GM23338 (cell line): ENCODE measurements around the gene STPG2. TPM values are rescaled to one million over a fixed set of nuclear protein-coding genes. Genes with fewer than 3 reads are reported as not detected.
"Not testable (repeated sequence)": the region's sequence is repeated elsewhere in the genome, so short reads cannot be mapped to it uniquely, and the experiment has no call there.

ENCODE experiments used
- ATAC-seq: fragments of 200-7000 bp; cut with Tn5 transposase; 3 replicates; pipeline ENCODE4 v1.9.1; 2020
- DNase-seq: peaks from one replicate; pipeline ENCODE4 v3.0.0-alpha.2; 2015; ENCODE audit warnings: low spot score
- H2AFZ ChIP-seq: fragments of 200-600 bp; sonication (generic); 2 replicates; pipeline ENCODE4 v1.8.0; 2016; ENCODE audit warnings: antibody characterized with exemption, mild to moderate bottlenecking, moderate library complexity
- H3F3A ChIP-seq: fragments of 200-600 bp; sonication (generic); replicated peaks from 2 replicates; pipeline ENCODE4 v1.8.0; 2017; ENCODE audit warnings: antibody characterized with exemption, mixed run types, low read depth
- H3K27ac ChIP-seq: fragments of 200-600 bp; sonication (generic); 2 replicates; pipeline ENCODE4 v1.6.1; 2016; ENCODE audit warnings: low read depth
- H3K27me3 ChIP-seq: fragments of 200-600 bp; sonication (generic); 2 replicates; pipeline ENCODE4 v1.8.0; 2016; ENCODE audit warnings: mild to moderate bottlenecking, mixed run types, moderate library complexity; ENCODE audit not compliant: insufficient read depth
- H3K36me3 ChIP-seq: fragments of 200-600 bp; sonication (generic); 2 replicates; pipeline ENCODE4 v1.8.0; 2016; ENCODE audit warnings: mild to moderate bottlenecking; ENCODE audit not compliant: insufficient read depth
- H3K4me1 ChIP-seq: fragments of 200-600 bp; sonication (generic); 2 replicates; pipeline ENCODE4 v1.8.0; 2016; ENCODE audit warnings: mild to moderate bottlenecking, moderate library complexity; ENCODE audit not compliant: insufficient read depth
- H3K4me2 ChIP-seq: fragments of 200-600 bp; sonication (generic); 2 replicates; pipeline ENCODE4 v1.7.1; 2017; ENCODE audit warnings: mixed run types
- H3K4me3 ChIP-seq: fragments of 200-600 bp; sonication (generic); 2 replicates; pipeline ENCODE4 v1.6.1; 2016; ENCODE audit warnings: mixed run types
- H3K79me2 ChIP-seq: fragments of 200-600 bp; sonication (generic); replicated peaks from 2 replicates; pipeline ENCODE4 v1.8.0; 2017; ENCODE audit warnings: mild to moderate bottlenecking; ENCODE audit not compliant: insufficient read depth
- H3K9me2 ChIP-seq: fragments of 200-600 bp; sonication (generic); 2 replicates; pipeline ENCODE4 v1.8.0; 2017; ENCODE audit not compliant: insufficient read depth
- H4K20me1 ChIP-seq: fragments of 200-600 bp; sonication (generic); replicated peaks from 2 replicates; pipeline ENCODE4 v1.8.0; 2017; ENCODE audit warnings: mild to moderate bottlenecking; ENCODE audit not compliant: insufficient read depth
- H3K27ac Mint-ChIP-seq: 2 replicates; pipeline ENCODE4 v1.8.0; 2020; ENCODE audit warnings: inconsistent platforms, mild to moderate bottlenecking, moderate library complexity, mixed read lengths
- H3K27me3 Mint-ChIP-seq: 3 replicates; pipeline ENCODE4 v1.8.0; 2022; ENCODE audit warnings: low read depth, mild to moderate bottlenecking, moderate library complexity, mixed read lengths, inconsistent platforms; ENCODE audit not compliant: insufficient read depth, poor library complexity
- H3K36me3 Mint-ChIP-seq: 3 replicates; pipeline ENCODE4 v1.8.0; 2021; ENCODE audit warnings: low read depth, mild to moderate bottlenecking, inconsistent platforms, moderate library complexity, mixed read lengths
- H3K4me1 Mint-ChIP-seq: 3 replicates; pipeline ENCODE4 v1.8.0; 2020; ENCODE audit warnings: mild to moderate bottlenecking, inconsistent platforms, mixed read lengths
- H3K4me3 Mint-ChIP-seq: 3 replicates; pipeline ENCODE4 v1.8.0; 2021; ENCODE audit warnings: moderate library complexity, mild to moderate bottlenecking, inconsistent platforms, mixed read lengths
- H3K9me3 Mint-ChIP-seq: 3 replicates; pipeline ENCODE4 v1.8.0; 2020; ENCODE audit warnings: moderate library complexity, mild to moderate bottlenecking, inconsistent platforms, mixed read lengths
- CTCF ChIP-seq, 2 experiments: fragments of 200-600 bp in 1 of 2; sonication (generic) in 1 of 2; conservative IDR thresholded peaks; 2 replicates each; pipeline versions ENCODE4 v1.5.1 to v1.6.1; 2016 to 2017; ENCODE audit warnings: antibody characterized with exemption in 2 of 2, low read depth in 2 of 2, mild to moderate bottlenecking in 2 of 2, moderate library complexity in 1 of 2
- ETS1 ChIP-seq: IDR thresholded peaks from 2 replicates; pipeline ENCODE4 v1.6.1; 2016; ENCODE audit warnings: antibody characterized with exemption
- EZH2 ChIP-seq: fragments of 200-600 bp; sonication (generic); IDR thresholded peaks from one replicate; pipeline ENCODE4 v1.8.0; 2017; ENCODE audit warnings: antibody characterized with exemption, mild to moderate bottlenecking, low read depth; ENCODE audit not compliant: unreplicated experiment
- EZH2phosphoT487 ChIP-seq: fragments of 200-600 bp; sonication (generic); IDR thresholded peaks from one replicate; pipeline ENCODE4 v1.8.1; 2018; ENCODE audit warnings: antibody characterized with exemption; ENCODE audit not compliant: unreplicated experiment
- JUNB ChIP-seq: IDR thresholded peaks from one replicate; pipeline ENCODE4 v1.6.1; 2016; ENCODE audit warnings: antibody characterized with exemption; ENCODE audit not compliant: unreplicated experiment
- REST ChIP-seq: IDR thresholded peaks from one replicate; pipeline ENCODE4 v1.6.1; 2018; ENCODE audit warnings: antibody characterized with exemption; ENCODE audit not compliant: unreplicated experiment
- STAT1 ChIP-seq: IDR thresholded peaks from one replicate; pipeline ENCODE4 v1.6.1; 2016; ENCODE audit warnings: antibody characterized with exemption; ENCODE audit not compliant: unreplicated experiment
- ZNF114 ChIP-seq: fragments of 250-450 bp; sonication (Bioruptor Pico); IDR thresholded peaks from 2 replicates; pipeline ENCODE4 v1.5.0; 2020; ENCODE audit warnings: mild to moderate bottlenecking, moderate library complexity
- ZNF331 ChIP-seq: fragments of 250-450 bp; sonication (Bioruptor Pico); IDR thresholded peaks from 2 replicates; pipeline ENCODE4 v1.5.0; 2020; ENCODE audit warnings: low read depth, mild to moderate bottlenecking, moderate library complexity
- ZNF462 ChIP-seq: fragments of 250-450 bp; sonication (Bioruptor Pico); IDR thresholded peaks from 2 replicates; pipeline ENCODE4 v1.5.0; 2020; ENCODE audit warnings: mild to moderate bottlenecking, moderate library complexity
- polyA plus RNA-seq: library from polyadenylated mRNA; unstranded; fragments of >200 nt; fragmentation: Nextera tagmentation; extraction: Ambion mirVana; gene quantifications from 2 replicates; pipeline ENCODE4 v1.2.1, GENCODE V29; 2016
- total RNA-seq: library from RNA; depleted of rRNA; stranded (reverse); fragments of >200 nt; shearing (Covaris generic); gene quantifications from 2 replicates; pipeline ENCODE4 v1.2.3, GENCODE V29; 2014

STPG2 gene
- total and polyA plus RNA-seq, 2 experiments from 2014 or later, result 0.17 to 0.32 TPM

GRCh38 chr4:97633831-97634230, 509.4 kb downstream of the STPG2 start:
- H3K27me3 ChIP-seq, H3K9me2 ChIP-seq, H3K4me1 Mint-ChIP-seq, DNase-seq, H3F3A ChIP-seq, H3K4me1 ChIP-seq, ATAC-seq, H2AFZ ChIP-seq, H3K9me3 Mint-ChIP-seq, H3K27me3 Mint-ChIP-seq, H3K79me2 ChIP-seq, H3K27ac Mint-ChIP-seq, H3K4me2 ChIP-seq, H3K4me3 Mint-ChIP-seq, H3K36me3 Mint-ChIP-seq, H4K20me1 ChIP-seq, H3K4me3 ChIP-seq, H3K36me3 ChIP-seq, H3K27ac ChIP-seq: not testable (repeated sequence)

GRCh38 chr4:97627750-97628149, 515.5 kb downstream of the STPG2 start:
- Histone ChIP-seq H3K4me2 (no peak overlapping the region), H3K27me3 (no peaks in the 10 kb centered on the region), H4K20me1 (no peaks in the 10 kb centered on the region), H3K79me2 (no peaks in the 10 kb centered on the region), H3K36me3 (no peaks in the 10 kb centered on the region), H3K9me2 (0 out of 2 replicates have a peak, but pooled peaks cover 9% of the 10 kb centered on the region), H3K27ac (no peak overlapping the region), H2AFZ (peak overlapping the region; percentile 41; the same call in 1 of the 2 replicates), H3F3A (no peaks in the 10 kb centered on the region), H3K4me3 (no peak overlapping the region), H3K4me1 (no peaks in the 10 kb centered on the region)
- Mint-ChIP-seq H3K27ac (no peak overlapping the region), H3K4me3 (no peak overlapping the region), H3K36me3 (no peaks in the 10 kb centered on the region; the same call in 2 of the 3 replicates), H3K4me1 (peaks cover 5% of the 10 kb centered on the region; the same call in 1 of the 3 replicates), H3K9me3 (peaks cover 2% of the 10 kb centered on the region; the same call in 2 of the 3 replicates), H3K27me3 (peaks cover 1% of the 10 kb centered on the region)
- ATAC-seq, result no peak
- DNase-seq, result peak; percentile 31
- no peak for TF ChIP-seq EZH2phosphoT487
- no peak for TF ChIP-seq ZNF462 (CRISPR knock-in tag)
- TF ChIP-seq JUNB, result no peak
- no peak for TF ChIP-seq REST
- TF ChIP-seq ZNF331 (CRISPR knock-in tag), result no peak
- TF ChIP-seq EZH2, result no peak
- no peak for TF ChIP-seq ZNF114 (CRISPR knock-in tag)
- no peak for TF ChIP-seq ETS1
- TF ChIP-seq CTCF (conservative IDR thresholded peaks at IDR 0.05; ENCODE audit: low read depth in 2 of 2), result no peak
- no peak for TF ChIP-seq STAT1
